ENCODE results near the gene PRMT5.
"Not testable (repeated sequence)": the region's sequence is repeated elsewhere in the genome, so short reads cannot be mapped to it uniquely, and the experiment has no call there.

Gene PRMT5

GRCh38 chr14:22974530-22975313, 45.5 kb upstream of the PRMT5 start:
- CTCF ChIA-PET, result interaction anchor here (0.8 to 12.1 kb wide), 13 partner anchors 11 to 94 kb away, joined by 3 to 270 read pairs (median 18); partner anchors contain the start of genes AJUBA, CDH24 and HAUS4
- DNase-seq (ENCODE audit: extremely low spot score), result no peak
- POLR2A ChIA-PET, result no interaction called here
- TF ChIP-seq CTCF (IDR thresholded peaks at IDR 0.05; ENCODE audit: control extremely low read depth, extremely low read depth, low read depth, missing control alignments), result no peak

GRCh38 chr14:22973217-22974032, 44.2 kb upstream of the PRMT5 start:
- peak; percentile 80 for TF ChIP-seq CTCF (IDR thresholded peaks at IDR 0.05; ENCODE audit: control extremely low read depth, extremely low read depth, low read depth, missing control alignments)
- ChIA-PET POLR2A (no interaction called here), CTCF (interaction anchor here (0.8 to 12.1 kb wide), 25 partner anchors 10 to 403 kb away, joined by 3 to 270 read pairs (median 5); partner anchors contain the start of genes AJUBA, CDH24, HAUS4 and PRMT5)
- DNase-seq (ENCODE audit: extremely low spot score), result peak; percentile 63

DNA sequence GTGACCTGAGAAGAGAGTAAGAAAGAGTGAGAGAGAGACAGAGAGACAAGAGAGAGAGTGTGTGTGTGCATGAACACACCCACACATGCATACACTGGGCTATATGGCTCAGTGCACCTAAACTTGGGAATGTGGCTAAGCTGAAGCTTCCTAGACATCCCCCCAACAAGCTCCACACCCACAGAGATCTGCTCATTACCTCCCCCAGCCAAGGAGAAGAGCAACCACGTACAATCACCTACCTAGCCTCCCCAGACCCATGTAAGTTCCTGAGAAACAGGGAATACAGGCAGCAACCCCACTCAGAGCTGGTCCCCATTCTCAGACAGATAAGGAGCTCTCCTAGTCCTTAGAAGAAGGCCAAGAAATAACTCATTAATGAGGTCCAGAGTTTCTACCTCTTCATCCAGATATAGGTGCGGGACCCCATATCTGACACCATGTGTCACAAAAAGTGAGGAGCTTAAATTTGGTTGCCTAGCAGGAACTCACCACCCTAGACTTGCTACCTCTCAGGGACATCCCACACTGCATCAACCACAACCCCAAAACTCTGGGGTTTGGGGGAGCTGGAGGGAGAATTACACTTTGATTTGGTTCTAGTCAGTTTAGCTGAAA, 43.2 kb upstream of the PRMT5 start:
- POLR2A ChIA-PET, result no interaction called here
- no peak for DNase-seq (ENCODE audit: extremely low spot score)

DNA sequence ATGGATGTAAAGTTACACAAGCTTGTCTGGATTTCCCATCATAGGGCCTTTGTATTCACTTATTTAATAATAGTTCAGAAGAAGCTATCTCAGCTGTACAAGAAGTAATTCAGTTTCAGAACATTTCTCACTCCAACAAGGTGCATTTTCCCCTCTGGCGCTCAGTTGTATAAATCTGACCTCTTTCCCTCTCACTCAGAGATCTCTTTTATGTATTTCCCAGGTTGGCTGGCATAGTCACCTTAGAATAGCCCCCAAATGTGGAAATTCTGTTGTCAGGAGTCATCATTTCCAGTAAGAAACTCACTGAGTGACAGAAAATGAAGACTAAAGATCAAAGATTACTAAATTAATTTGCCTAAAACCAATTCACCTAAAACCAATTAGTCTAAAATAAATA, 42.0 kb upstream of the PRMT5 start:
- ChIA-PET POLR2A (no interaction called here), CTCF (interaction anchor here (0.7 to 12.1 kb wide), 5 partner anchors 8 to 97 kb away, joined by 3 to 270 read pairs (median 29); partner anchors contain the start of genes AJUBA and CDH24)
- TF ChIP-seq CTCF (IDR thresholded peaks at IDR 0.05; ENCODE audit: control extremely low read depth, extremely low read depth, low read depth, missing control alignments), result no peak
- DNase-seq (ENCODE audit: extremely low spot score), result no peak

More for the DNA sequence above, 43.2 kb upstream of the PRMT5 start:
- CTCF ChIA-PET, result interaction anchor here (0.8 to 12.1 kb wide), 23 partner anchors 9 to 402 kb away, joined by 3 to 270 read pairs (median 6); partner anchors contain the start of genes AJUBA, CDH24, HAUS4 and PRMT5
- TF ChIP-seq CTCF (IDR thresholded peaks at IDR 0.05; ENCODE audit: control extremely low read depth, extremely low read depth, low read depth, missing control alignments), result no peak

DNA sequence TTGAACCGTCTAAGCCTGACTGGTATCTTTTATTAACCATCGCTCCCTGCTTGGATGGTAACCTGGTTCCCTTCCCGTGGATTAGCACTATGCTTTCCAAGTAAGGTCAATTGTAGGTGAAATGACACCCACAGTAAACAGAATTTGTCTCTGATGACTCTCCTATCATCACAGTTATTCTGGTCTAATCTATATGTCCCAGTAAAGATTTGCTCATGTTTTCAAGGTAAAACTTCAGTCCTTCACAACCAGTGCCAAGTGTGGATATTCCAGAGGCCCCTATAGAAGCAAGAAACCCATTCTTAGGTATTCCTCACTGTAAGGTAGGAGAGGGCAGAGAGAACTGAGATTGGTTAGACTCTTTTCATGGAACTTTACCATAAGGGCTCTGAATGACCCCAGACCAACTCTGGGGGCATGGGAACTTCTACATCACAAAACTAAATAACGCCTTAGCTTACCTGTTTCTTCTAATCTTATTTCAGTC, 37.6 kb upstream of the PRMT5 start:
- no peak for TF ChIP-seq CTCF (IDR thresholded peaks at IDR 0.05; ENCODE audit: control extremely low read depth, extremely low read depth, low read depth, missing control alignments)
- ChIA-PET POLR2A (no interaction called here), CTCF (interaction anchor here (1.7 to 12.1 kb wide), 5 partner anchors 9 to 397 kb away, joined by 4 to 270 read pairs (median 13); partner anchors contain the start of genes AJUBA, CDH24 and HAUS4)

GRCh38 chr14:22965916-22966782, 37.0 kb upstream of the PRMT5 start:
- POLR2A ChIA-PET; DNase-seq (ENCODE audit: extremely low spot score): not testable (repeated sequence)
- CTCF ChIA-PET, result interaction anchor here (1.7 to 7.3 kb wide), 4 partner anchors 9 to 93 kb away, joined by 5 to 46 read pairs (median 18); partner anchors contain the start of genes CDH24 and HAUS4

More for the DNA sequence above, 37.6 kb upstream of the PRMT5 start:
- DNase-seq (ENCODE audit: extremely low spot score), result no peak
